T47D (cell line): ENCODE results near the gene TEX38.
"Not testable (repeated sequence)": the region's sequence is repeated elsewhere in the genome, so short reads cannot be mapped to it uniquely, and the experiment has no call there.

Experiments used
- DNase-seq, 2 experiments: peaks; one replicate each; pipeline versions ENCODE4 v3.0.0 to v3.0.0-alpha.2; 2011 to 2012; ENCODE audit warnings: low read depth in 1 of 2, low spot score in 1 of 2
- JUND ChIP-seq: IDR thresholded peaks from 2 replicates; pipeline ENCODE4 v1.6.1; 2012; ENCODE audit warnings: low read depth
- in situ Hi-C: cut with HindIII; loops from 2 replicates; pipeline ENCODE4 v1.10.0; 2016; ENCODE audit warnings: low sequenced_read_pairs, low pct_unique_long_range_greater_than_20kb

The TEX38 gene

DNA sequence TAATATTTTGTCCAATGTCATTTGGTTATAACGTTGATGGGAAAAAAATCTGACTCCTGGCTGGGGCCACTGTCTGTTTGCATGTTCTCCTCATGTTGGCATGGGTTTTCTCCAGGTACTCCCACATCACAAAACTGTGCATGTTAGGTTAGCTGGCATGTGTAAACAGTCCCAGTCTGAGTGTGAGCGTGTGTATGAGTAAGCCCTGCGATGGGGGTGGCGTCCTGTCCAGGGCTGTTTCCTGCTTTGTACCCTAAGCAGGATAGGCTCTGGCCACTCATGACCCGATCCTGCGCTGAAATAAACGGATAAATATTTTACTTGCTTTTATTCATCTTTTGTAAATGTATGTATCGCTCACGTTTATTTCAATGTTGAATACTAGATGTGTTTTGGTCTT is 33.8 kb downstream of the TEX38 start:
- in situ Hi-C loops, result no loop called here
- no peak for TF ChIP-seq JUND
- DNase-seq, result no peak

- in situ Hi-C loops, result no loop called here
- DNase-seq, result no peak
Observed at GRCh38 chr1:46708121-46708520, 36.5 kb downstream of the TEX38 start.

DNA sequence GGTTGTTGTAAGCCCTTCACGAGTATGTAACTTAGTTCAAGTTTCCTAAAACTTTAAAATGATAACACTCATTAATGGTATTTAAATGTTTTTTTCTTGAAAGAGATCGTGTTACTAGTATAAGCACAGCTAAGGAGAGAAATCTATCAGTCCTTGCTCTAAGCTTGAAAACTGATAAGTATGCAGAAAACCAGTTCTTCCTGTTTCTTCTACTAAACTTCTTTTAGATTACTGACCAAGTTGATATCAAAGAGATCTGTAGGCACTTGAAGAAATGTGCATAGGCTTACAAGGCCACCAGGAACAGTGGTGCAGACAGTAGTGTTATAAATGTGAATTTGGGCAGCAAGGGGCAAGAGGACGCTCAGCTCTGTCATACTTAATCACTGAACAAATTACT is 43.3 kb downstream of the TEX38 start:
- DNase-seq, result no peak
- in situ Hi-C loops, result no loop called here
- TF ChIP-seq JUND, result no peak

More at GRCh38 chr1:46708121-46708520, 36.5 kb downstream of the TEX38 start:
- no peak for TF ChIP-seq JUND

DNA sequence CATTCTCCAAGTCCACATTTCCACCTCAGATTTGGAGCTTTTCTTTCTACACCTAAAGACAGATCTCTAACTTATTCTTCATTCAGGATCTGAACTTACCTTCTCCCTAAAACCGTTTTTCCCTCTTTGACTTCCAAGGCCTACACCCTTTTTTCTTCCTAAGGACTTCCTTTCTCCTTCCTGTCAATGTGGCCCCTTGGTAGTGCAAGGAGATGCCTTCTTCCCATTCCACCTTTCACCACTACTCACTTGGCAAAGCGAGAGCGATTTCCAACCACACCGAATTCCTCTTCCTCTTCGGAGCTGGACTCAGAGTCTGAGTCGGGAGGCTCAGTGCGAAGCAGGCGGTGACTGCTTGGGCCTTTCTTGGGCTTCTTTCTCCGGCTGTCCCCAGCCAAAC is 46.0 kb downstream of the TEX38 start:
- TF ChIP-seq JUND, result no peak
- in situ Hi-C loops, result no loop called here
- no peak for DNase-seq

GRCh38 chr1:46718340-46718726 is 46.7 kb downstream of the TEX38 start:
- in situ Hi-C loops, result no loop called here
- DNase-seq, result no peak
- TF ChIP-seq JUND, result no peak

GRCh38 chr1:46718727-46719622 is 47.3 kb downstream of the TEX38 start, which contains the start of gene EFCAB14:
Gene EFCAB14 (minus strand): TSS chr1:46719114. CDS start chr1:46718087, 1,027 bp downstream.
- in situ Hi-C loops, result no loop called here
- no peak for TF ChIP-seq JUND

GRCh38 chr1:46719689-46720088 is 48.0 kb downstream of the TEX38 start:
- DNase-seq, result peak in 1 of 2 experiments; percentile 16
- no peak for TF ChIP-seq JUND
- in situ Hi-C loops, result no loop called here

More at GRCh38 chr1:46718727-46719622, 47.3 kb downstream of the TEX38 start, which contains the start of gene EFCAB14:
- DNase-seq, result peak; percentile 74 to 94

GRCh38 chr1:46720319-46720718 is 48.7 kb downstream of the TEX38 start:
- DNase-seq, in situ Hi-C loops: not testable (repeated sequence)

DNA sequence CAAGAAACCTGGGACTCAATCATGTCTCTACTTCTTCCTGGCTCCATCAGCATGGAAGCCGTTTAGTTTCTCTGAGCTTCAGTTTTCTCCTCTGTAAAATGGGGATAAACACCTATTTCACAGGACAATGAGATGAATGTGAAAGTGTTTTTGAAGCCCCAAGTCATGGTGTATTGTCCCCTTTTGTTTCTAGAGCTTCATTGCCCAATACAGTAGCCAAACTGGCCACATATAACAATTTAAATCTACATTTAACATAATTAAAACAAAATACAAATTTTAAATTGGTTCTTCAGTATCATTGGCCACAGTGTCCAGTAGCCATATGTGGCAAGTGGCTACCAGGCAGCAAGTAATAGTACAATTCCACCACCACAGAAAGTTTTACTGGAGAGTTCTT is 49.5 kb downstream of the TEX38 start:
- no peak for DNase-seq
- no peak for TF ChIP-seq JUND
- in situ Hi-C loops, result no loop called here

DNA sequence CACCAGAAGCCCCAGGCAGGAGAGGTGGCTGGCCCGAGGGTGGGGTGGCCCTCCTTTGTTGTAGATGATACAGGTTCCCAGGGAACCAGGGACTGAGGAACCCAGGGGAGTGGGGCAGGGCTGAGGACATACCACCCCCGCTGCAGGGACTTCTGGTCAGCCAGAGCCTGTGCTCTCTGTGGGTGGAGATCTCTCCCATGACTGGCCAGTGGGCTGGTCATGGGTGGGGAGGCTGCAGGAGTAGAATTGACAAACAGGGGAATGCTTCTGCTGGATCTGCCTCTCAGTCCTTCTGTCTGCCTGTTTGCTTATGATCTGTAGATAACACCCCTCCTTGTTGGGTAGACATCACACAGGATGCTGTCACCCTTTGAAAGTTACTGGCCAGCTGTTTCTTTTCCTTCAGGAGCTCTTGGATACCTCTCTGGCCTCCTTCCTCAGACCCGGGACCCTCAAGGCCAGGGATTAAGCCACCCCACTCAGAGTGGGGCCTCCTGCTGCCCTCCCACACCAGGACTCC is 50.1 kb downstream of the TEX38 start:
- TF ChIP-seq JUND, result no peak
- in situ Hi-C loops, result no loop called here
- no peak for DNase-seq
